HG03575 (cell line): ENCODE results near the gene KCNQ1.

Source experiments
- ATAC-seq: cut with Tn5 transposase; IDR thresholded peaks from one replicate; pipeline ENCODE4 v1.9.1; 2021; ENCODE audit not compliant: unreplicated experiment, insufficient number of reproducible peaks, low FRiP score; ENCODE audit errors: extremely low read depth

Gene KCNQ1

GRCh38 chr11:2537010-2537705 is 92.3 kb downstream of the KCNQ1 start:
- ATAC-seq = no peak

- no peak for ATAC-seq
Observed at GRCh38 chr11:2537896-2538724, 93.3 kb downstream of the KCNQ1 start.

GRCh38 chr11:2538951-2539350 is 94.1 kb downstream of the KCNQ1 start:
- no peak for ATAC-seq

GRCh38 chr11:2539371-2540222 is 94.8 kb downstream of the KCNQ1 start:
- no peak for ATAC-seq

GRCh38 chr11:2540223-2540991 is 95.6 kb downstream of the KCNQ1 start:
- ATAC-seq = no peak

GRCh38 chr11:2540992-2541680 is 96.3 kb downstream of the KCNQ1 start:
- no peak for ATAC-seq

GRCh38 chr11:2541881-2542361 is 97.1 kb downstream of the KCNQ1 start:
- no peak for ATAC-seq

GRCh38 chr11:2542406-2542805 is 97.6 kb downstream of the KCNQ1 start:
- ATAC-seq = no peak

GRCh38 chr11:2547806-2548205 is 103.0 kb downstream of the KCNQ1 start:
- ATAC-seq = no peak

GRCh38 chr11:2548596-2548995 is 103.8 kb downstream of the KCNQ1 start:
- no peak for ATAC-seq

- ATAC-seq = no peak
Observed at GRCh38 chr11:2549080-2549479, 104.3 kb downstream of the KCNQ1 start.

GRCh38 chr11:2549491-2549875 is 104.7 kb downstream of the KCNQ1 start:
- no peak for ATAC-seq

GRCh38 chr11:2549876-2550605 is 105.2 kb downstream of the KCNQ1 start:
- no peak for ATAC-seq

- no peak for ATAC-seq
Observed at GRCh38 chr11:2550606-2550970, 105.8 kb downstream of the KCNQ1 start.

GRCh38 chr11:2551131-2551530 is 106.3 kb downstream of the KCNQ1 start:
- no peak for ATAC-seq

GRCh38 chr11:2552210-2552609 is 107.4 kb downstream of the KCNQ1 start:
- no peak for ATAC-seq

GRCh38 chr11:2553198-2553597 is 108.4 kb downstream of the KCNQ1 start:
- ATAC-seq = no peak

- ATAC-seq = no peak
Observed at GRCh38 chr11:2553886-2554285, 109.1 kb downstream of the KCNQ1 start.
